ENCODE results near the gene UBE2E2. TPM values are rescaled to one million over a fixed set of nuclear protein-coding genes. Genes with fewer than 3 reads are reported as not detected.

Gene UBE2E2
- total RNA-seq, 2 experiments from 2014 or later, result 41.1 to 48.8 TPM

- Histone ChIP-seq H3K4me1 (ENCODE audit: insufficient read depth, low read length, poor library complexity, severe bottlenecking) (peaks cover 72% of the 10 kb centered on the region), H3K79me2 (ENCODE audit: insufficient read depth, low read depth, low read length) (peaks cover 98% of the 10 kb centered on the region), H4K20me1 (ENCODE audit: insufficient read depth, low read length) (no peaks in the 10 kb centered on the region; the same call in 1 of the 2 replicates), H3K27ac (ENCODE audit: low read depth, low read length, poor library complexity, severe bottlenecking) (peak overlapping the region; percentile 79), H3K36me3 (ENCODE audit: insufficient read depth, low read length) (peaks cover 40% of the 10 kb centered on the region), H3K4me3 (ENCODE audit: low read depth, low read length, poor library complexity, severe bottlenecking) (peak overlapping the region; percentile 46), H3K9me3 (ENCODE audit: low read length) (0 out of 2 replicates have a peak, but pooled peaks cover 4% of the 10 kb centered on the region), H3K9me2 (ENCODE audit: insufficient read depth, low read length) (no peaks in the 10 kb centered on the region), H3K4me2 (ENCODE audit: low read length) (peak overlapping the region; percentile 70), H2AFZ (ENCODE audit: low read length) (no peak overlapping the region)
- DNase-seq (ENCODE audit: low spot score), result peak; percentile 60
- intact Hi-C loops (cut with micrococcal nuclease; ENCODE audit: unreplicated experiment), result no loop called here
- CTCF ChIA-PET (ENCODE audit: unreplicated experiment), result interaction anchor here (0.6 to 1.1 kb wide), 3 partner anchors 26 to 550 kb away, joined by 3 to 4 read pairs (median 3); no protein-coding TSS in a partner anchor
- no peak for TF ChIP-seq CTCF (conservative IDR thresholded peaks at IDR 0.05; ENCODE audit: low read length)
- TF ChIP-seq EZH2phosphoT487 (IDR thresholded peaks at IDR 0.05; ENCODE audit: borderline replicate concordance, low read depth, low read length), result no peak
- POLR2A ChIA-PET, result interaction anchor here (0.6 to 5.3 kb wide), 27 partner anchors 8 to 723 kb away, joined by 3 to 60 read pairs (median 5); partner anchors contain the start of genes NKIRAS1 and RPL15
- no TSS peak for BruUV-seq (replicated peaks)
Measured at GRCh38 chr3:23377928-23378672, 175.0 kb downstream of the UBE2E2 start.

- peak overlapping the region; percentile 88 for H3K4me2 ChIP-seq (ENCODE audit: low read length)
- H3K4me3 ChIP-seq (ENCODE audit: low read depth, low read length, poor library complexity, severe bottlenecking), result peak overlapping the region; percentile 18
- no peak overlapping the region for H2AFZ ChIP-seq (ENCODE audit: low read length)
- ChIA-PET CTCF (ENCODE audit: unreplicated experiment) (no interaction called here), POLR2A (interaction anchor here (0.6 to 1.4 kb wide), 10 partner anchors 25 to 403 kb away, joined by 3 to 7 read pairs (median 4); no protein-coding TSS in a partner anchor)
- H3K4me1 ChIP-seq (ENCODE audit: insufficient read depth, low read length, poor library complexity, severe bottlenecking), result peaks cover 55% of the 10 kb centered on the region
- peaks cover 48% of the 10 kb centered on the region for H3K36me3 ChIP-seq (ENCODE audit: insufficient read depth, low read length)
- H4K20me1 ChIP-seq (ENCODE audit: insufficient read depth, low read length), result no peaks in the 10 kb centered on the region
- H3K9me3 ChIP-seq (ENCODE audit: low read length), result 0 out of 2 replicates have a peak, but pooled peaks cover 4% of the 10 kb centered on the region
- intact Hi-C loops (cut with micrococcal nuclease; ENCODE audit: unreplicated experiment), result no loop called here
- peaks cover 98% of the 10 kb centered on the region for H3K79me2 ChIP-seq (ENCODE audit: insufficient read depth, low read depth, low read length)
- DNase-seq (ENCODE audit: low spot score), result no peak
- no peak for TF ChIP-seq EZH2phosphoT487 (IDR thresholded peaks at IDR 0.05; ENCODE audit: borderline replicate concordance, low read depth, low read length)
- no peak for TF ChIP-seq CTCF (conservative IDR thresholded peaks at IDR 0.05; ENCODE audit: low read length)
- no peak overlapping the region for H3K27ac ChIP-seq (ENCODE audit: low read depth, low read length, poor library complexity, severe bottlenecking)
- no peaks in the 10 kb centered on the region for H3K9me2 ChIP-seq (ENCODE audit: insufficient read depth, low read length)
- BruUV-seq (replicated peaks), result no TSS peak
Measured at GRCh38 chr3:23383875-23384274, 180.7 kb downstream of the UBE2E2 start.

Data from OCI-LY7 (cell line).